Astrocyte of the spinal cord (primary cell): ENCODE results near the gene CLEC2B.

Source experiments
- DNase-seq: peaks from one replicate; pipeline ENCODE4 v3.0.0; 2011; ENCODE audit warnings: low read depth, low spot score
- H3K4me3 ChIP-seq: 2 replicates; pipeline ENCODE4 v1.5.1; 2011; ENCODE audit warnings: low read depth, mild to moderate bottlenecking, low read length, moderate library complexity
- CTCF ChIP-seq: IDR thresholded peaks from 2 replicates; pipeline ENCODE4 v1.5.1; 2012; ENCODE audit warnings: low read depth, mild to moderate bottlenecking, low read length, inconsistent platforms
- in situ Hi-C: cut with HindIII; loops from 2 replicates; pipeline ENCODE4 v1.10.0; 2017; ENCODE audit warnings: low sequenced_read_pairs

Gene CLEC2B

GRCh38 chr12:9872162-9872561 lies 3.0 kb upstream of the CLEC2B start:
- H3K4me3 ChIP-seq = no peak overlapping the region
- in situ Hi-C loops = no loop called here
- no peak for DNase-seq
- no peak for TF ChIP-seq CTCF

DNA sequence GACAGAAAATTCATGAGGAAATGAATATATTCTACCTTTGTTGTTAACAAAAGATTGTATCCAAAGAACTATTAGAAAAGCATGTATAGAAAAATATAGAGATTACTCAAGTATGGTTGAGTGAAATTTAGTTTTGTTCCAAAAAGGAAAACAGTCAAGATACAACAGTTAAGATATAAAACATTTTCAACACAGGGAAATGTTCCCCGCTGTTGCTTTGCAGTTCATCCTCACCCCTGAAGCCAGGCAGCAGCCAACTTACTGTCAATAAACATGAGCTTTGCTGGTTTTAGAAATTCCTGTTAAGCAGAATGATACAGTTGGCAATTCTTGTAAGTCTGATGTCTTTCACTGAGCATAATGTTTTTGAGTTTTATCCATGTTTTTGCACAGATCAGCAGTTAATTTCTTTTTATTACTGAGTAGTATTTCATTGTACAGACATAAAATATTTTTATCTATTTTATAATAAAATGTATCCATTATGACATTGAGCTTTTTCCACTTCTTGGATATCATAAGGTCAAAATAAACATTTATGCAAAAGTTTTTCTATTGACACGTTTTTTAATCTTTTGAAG lies 1.2 kb upstream of the CLEC2B start:
- TF ChIP-seq CTCF = no peak
- H3K4me3 ChIP-seq = no peak overlapping the region
- in situ Hi-C loops = no loop called here
- DNase-seq = peak; percentile 26

DNA sequence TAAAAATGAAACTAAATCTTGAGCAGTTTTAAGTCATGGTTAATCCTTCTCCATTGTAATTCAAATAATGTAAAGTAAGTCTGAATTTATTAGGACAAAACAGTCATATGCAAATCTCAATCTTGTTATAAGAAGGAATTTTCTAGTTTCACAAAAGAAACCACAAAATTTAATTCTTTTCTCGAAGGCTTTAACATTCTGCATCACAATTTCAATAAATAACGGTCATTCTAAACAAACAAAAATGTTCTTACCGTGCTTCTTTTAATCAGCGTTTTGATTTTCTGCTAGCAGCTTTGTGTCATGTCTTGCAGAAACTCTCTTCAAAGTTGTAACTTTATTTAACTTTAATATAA lies 225 bp downstream of the CLEC2B start:
- peak; percentile 14 for DNase-seq
- TF ChIP-seq CTCF = no peak
- in situ Hi-C loops = no loop called here
- peak overlapping the region; percentile 46 for H3K4me3 ChIP-seq

DNA sequence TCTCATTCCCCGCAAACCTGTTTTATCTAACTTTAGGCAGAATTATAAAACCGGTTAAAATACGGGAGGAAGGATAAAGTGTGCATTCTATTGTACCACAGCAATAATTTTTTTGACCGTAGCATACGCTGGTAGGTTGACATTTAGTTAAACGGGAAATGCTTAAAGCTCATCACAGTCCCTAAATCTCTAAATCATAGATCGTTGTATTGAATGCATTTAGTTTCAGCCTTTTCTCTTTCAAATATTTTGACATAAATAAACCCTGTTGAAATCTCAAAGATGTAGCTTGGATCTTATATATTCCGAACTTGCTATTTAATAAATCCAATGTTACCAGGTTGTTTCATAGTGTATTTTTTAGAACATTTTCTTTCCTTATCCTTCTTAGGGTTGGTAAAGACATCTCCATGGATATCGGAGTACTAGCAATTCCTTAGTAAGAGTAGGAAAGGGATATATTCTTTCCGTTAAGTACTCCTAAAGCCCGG lies 798 bp downstream of the CLEC2B start:
- in situ Hi-C loops = no loop called here
- no peak for TF ChIP-seq CTCF
- no peak overlapping the region for H3K4me3 ChIP-seq
- no peak for DNase-seq

DNA sequence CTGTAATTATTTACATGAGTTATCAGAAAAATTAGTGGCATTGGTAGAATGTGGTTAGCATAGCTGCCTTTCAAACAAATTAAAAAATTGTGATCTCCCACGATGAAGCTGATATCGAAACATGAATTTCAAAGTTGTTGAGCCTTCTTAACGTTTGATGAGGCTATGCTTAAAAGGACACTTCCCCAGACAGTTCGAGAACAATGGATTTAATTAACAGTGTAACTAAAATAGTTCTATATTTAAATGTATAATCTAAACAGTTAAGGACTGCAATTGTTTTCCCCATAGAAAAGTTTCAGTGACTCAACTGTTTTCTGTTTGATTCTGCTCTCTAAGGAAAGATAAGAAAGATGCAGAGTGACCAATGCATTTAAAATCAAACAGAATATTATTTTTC lies 1.6 kb downstream of the CLEC2B start:
- in situ Hi-C loops = no loop called here
- no peak overlapping the region for H3K4me3 ChIP-seq
- DNase-seq = no peak
- TF ChIP-seq CTCF = no peak

GRCh38 chr12:9866860-9867269 lies 2.3 kb downstream of the CLEC2B start:
- no peak overlapping the region for H3K4me3 ChIP-seq
- DNase-seq = no peak
- TF ChIP-seq CTCF = no peak
- in situ Hi-C loops = no loop called here
